ELR (cell line): ENCODE results near the gene CD79A.
"Not testable (repeated sequence)": the region's sequence is repeated elsewhere in the genome, so short reads cannot be mapped to it uniquely, and the experiment has no call there.

Experiments used
- DNase-seq: peaks from one replicate; pipeline ENCODE4 v3.0.0-alpha.2; 2015; ENCODE audit warnings: low read depth

CD79A gene

GRCh38 chr19:41905273-41906002, 28.4 kb downstream of the CD79A start:
- DNase-seq = no peak

- no peak for DNase-seq
Measured at GRCh38 chr19:41906271-41906670, 29.2 kb downstream of the CD79A start.

GRCh38 chr19:41906916-41907680, 30.0 kb downstream of the CD79A start:
- DNase-seq = no peak

GRCh38 chr19:41907994-41908615, 31.0 kb downstream of the CD79A start:
- no peak for DNase-seq

- DNase-seq = no peak
Measured at GRCh38 chr19:41908724-41909464, 31.8 kb downstream of the CD79A start.

GRCh38 chr19:41909706-41910105, 32.6 kb downstream of the CD79A start:
- DNase-seq = no peak

DNA sequence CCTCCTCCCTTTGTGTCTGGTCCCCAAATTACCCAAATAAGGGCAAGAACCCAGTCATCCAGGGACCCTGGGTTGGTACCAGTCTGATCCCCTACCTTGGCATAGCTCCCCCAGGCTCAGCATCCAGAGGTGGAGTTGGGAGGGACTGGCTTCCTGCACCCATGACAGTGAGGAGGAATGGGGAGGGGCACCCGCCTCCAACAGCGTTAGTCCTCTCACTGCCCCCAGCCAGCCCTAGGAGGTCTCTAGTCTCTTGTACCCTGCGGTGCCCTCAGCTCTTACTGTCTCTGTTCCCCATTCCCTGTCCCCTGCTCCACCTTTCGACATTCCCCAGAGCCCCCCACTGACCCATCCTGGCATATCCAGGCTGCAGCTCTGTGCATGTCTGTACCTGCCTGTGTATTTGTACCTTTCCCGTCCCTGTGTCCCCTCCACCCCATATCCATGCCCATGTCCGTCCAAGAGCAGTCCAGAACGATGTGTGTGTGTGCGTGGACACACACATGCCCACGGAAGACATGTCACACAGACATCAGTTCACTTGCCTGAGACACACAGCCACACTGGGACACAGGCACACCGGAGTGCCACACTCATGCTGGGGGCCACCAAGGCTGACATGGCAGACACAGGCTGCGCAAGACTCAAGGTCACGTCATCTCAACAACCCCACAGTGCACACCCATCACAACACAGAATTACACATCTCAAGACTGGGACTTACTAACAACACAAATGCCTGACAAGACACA, 33.3 kb downstream of the CD79A start:
- DNase-seq = no peak

- DNase-seq = no peak
Measured at GRCh38 chr19:41910992-41911888, 34.2 kb downstream of the CD79A start.

- DNase-seq = no peak
Measured at GRCh38 chr19:41911889-41912731, 35.0 kb downstream of the CD79A start.

DNA sequence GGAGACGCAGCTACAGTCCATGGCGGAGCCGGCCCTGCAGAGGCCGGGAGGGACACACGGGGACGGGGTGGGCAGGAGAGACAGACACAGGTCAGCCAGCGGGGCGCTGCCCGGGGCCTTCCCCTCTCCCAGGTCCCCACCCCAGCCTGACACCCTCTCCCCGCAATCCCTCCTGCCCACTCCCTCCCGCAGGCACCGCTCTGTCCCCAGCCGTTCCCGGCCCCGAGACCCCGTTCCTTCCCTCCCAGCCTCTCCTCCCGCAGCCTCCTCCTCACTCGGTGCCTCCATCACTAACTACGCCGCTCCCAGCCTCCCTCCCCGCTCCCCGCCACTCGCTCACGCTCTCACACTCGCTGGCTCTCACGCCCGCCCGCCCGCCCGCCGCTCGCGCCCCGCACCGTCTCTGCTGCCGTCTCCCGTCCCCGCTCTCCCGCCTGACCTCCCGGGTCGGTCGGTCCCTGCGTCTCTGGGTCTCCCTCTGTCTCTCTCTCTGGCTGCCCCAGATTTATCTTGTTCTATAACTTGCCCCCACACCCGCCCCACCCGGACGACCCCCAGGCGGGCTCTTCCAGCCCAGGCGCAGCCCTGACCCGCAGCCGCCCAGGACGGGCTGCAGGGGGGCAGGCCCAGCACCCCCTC, 35.9 kb downstream of the CD79A start:
- DNase-seq = no peak

- DNase-seq = no peak
Measured at GRCh38 chr19:41913538-41914423, 36.7 kb downstream of the CD79A start.

- not testable (repeated sequence) for DNase-seq
Measured at GRCh38 chr19:41914424-41914834, 37.4 kb downstream of the CD79A start.

DNA sequence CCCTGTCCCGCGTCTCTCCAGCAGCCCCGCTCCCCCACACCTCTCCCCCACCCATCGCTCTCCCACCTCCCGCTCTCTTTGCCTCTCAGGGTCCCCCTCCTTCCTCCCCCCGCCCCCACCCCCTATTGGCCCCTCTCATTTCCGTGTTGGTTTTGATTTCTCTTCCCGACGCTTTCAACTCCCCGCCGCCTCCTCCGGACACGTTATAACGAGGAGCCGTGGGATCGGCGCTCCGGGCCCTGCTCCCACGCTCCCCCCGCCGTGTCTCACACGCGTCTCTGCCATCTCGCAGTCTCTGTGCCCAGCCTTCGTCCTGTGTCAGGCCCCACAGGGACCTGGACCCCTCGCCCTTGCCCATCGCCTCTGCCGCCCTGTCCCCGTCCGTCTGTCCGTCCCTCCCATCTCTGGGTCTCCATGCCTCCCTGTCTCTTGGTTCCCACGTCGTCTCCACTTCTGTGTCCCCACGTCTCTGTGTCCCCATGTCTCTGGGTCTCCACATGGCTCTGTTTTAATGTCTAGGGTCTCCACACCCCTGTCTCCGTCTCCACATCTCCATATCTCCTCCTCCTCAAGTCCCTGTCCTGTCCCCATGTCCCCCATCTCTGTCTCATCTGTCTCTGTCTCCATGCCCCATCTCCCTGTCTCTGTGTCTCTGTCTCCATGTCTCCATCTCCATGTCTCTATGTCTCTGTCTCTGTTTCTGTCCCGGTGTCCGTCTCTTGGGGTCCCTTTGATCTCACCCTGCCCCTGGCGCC, 38.1 kb downstream of the CD79A start:
- DNase-seq = no peak

- no peak for DNase-seq
Measured at GRCh38 chr19:41915776-41916414, 38.8 kb downstream of the CD79A start.

- no peak for DNase-seq
Measured at GRCh38 chr19:41917676-41918075, 40.6 kb downstream of the CD79A start.

DNA sequence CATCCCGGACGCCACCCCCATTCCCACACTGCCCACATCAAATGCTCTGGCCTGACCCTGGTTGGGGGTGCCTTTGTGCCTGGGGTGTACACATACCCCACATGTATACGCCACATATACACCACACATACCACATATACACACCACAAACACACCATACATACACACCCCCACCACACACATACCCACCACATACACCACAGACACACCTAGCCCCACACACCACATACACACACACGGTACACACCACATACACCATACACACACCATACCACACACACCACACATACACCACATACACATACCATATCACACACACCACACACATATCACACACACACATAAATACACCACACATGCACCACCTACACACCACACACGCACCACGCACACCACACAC, 41.0 kb downstream of the CD79A start:
- no peak for DNase-seq
